ENCODE measurements around the gene HS3ST1.

- no peak for TF ChIP-seq CTCF (IDR thresholded peaks at IDR 0.05)
- TF ChIP-seq ZFX (IDR thresholded peaks at IDR 0.05; ENCODE audit: borderline replicate concordance): no peak
Observed at GRCh38 chr4:11431111-11431510, 2.4 kb upstream of the HS3ST1 start.
